Measurements from ENCODE around the gene GOLGA6L6.
"Not testable (repeated sequence)": the region's sequence is repeated elsewhere in the genome, so short reads cannot be mapped to it uniquely, and the experiment has no call there.

- TF ChIP-seq, protein P1, sequence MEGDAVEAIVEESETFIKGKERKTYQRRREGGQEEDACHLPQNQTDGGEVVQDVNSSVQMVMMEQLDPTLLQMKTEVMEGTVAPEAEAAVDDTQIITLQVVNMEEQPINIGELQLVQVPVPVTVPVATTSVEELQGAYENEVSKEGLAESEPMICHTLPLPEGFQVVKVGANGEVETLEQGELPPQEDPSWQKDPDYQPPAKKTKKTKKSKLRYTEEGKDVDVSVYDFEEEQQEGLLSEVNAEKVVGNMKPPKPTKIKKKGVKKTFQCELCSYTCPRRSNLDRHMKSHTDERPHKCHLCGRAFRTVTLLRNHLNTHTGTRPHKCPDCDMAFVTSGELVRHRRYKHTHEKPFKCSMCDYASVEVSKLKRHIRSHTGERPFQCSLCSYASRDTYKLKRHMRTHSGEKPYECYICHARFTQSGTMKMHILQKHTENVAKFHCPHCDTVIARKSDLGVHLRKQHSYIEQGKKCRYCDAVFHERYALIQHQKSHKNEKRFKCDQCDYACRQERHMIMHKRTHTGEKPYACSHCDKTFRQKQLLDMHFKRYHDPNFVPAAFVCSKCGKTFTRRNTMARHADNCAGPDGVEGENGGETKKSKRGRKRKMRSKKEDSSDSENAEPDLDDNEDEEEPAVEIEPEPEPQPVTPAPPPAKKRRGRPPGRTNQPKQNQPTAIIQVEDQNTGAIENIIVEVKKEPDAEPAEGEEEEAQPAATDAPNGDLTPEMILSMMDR (IDR thresholded peaks at IDR 0.05) = not testable (repeated sequence)
- not testable (repeated sequence) for TF ChIP-seq ZFX (IDR thresholded peaks at IDR 0.05; ENCODE audit: borderline replicate concordance)
These were observed 39.9 kb upstream of the GOLGA6L6 start for GRCh38 chr15:20581261-20582108.
